ENCODE data around the gene NPLOC4.

Gene NPLOC4

GRCh38 chr17:81509207-81509971, 127.5 kb downstream of the NPLOC4 start:
- TF ChIP-seq, protein P1, sequence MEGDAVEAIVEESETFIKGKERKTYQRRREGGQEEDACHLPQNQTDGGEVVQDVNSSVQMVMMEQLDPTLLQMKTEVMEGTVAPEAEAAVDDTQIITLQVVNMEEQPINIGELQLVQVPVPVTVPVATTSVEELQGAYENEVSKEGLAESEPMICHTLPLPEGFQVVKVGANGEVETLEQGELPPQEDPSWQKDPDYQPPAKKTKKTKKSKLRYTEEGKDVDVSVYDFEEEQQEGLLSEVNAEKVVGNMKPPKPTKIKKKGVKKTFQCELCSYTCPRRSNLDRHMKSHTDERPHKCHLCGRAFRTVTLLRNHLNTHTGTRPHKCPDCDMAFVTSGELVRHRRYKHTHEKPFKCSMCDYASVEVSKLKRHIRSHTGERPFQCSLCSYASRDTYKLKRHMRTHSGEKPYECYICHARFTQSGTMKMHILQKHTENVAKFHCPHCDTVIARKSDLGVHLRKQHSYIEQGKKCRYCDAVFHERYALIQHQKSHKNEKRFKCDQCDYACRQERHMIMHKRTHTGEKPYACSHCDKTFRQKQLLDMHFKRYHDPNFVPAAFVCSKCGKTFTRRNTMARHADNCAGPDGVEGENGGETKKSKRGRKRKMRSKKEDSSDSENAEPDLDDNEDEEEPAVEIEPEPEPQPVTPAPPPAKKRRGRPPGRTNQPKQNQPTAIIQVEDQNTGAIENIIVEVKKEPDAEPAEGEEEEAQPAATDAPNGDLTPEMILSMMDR (IDR thresholded peaks at IDR 0.05; ENCODE audit: low read depth, low read length) = no peak
- peak overlapping the region; percentile 86 to 91 for H3K4me3 ChIP-seq (replicated peaks in 1 of 2; ENCODE audit: low read depth in 2 of 2, low read length in 2 of 2)
- DNase-seq (ENCODE audit: low read depth in 2 of 2) = peak in 1 of 2 donors; percentile 51

- peak overlapping the region; percentile 86 to 91 for H3K4me3 ChIP-seq (replicated peaks in 1 of 2; ENCODE audit: low read depth in 2 of 2, low read length in 2 of 2)
- DNase-seq (ENCODE audit: low read depth in 2 of 2) = peak; percentile 76 to 78
- TF ChIP-seq, protein P1 (IDR thresholded peaks at IDR 0.05; ENCODE audit: low read depth, low read length) = no peak
Measured at GRCh38 chr17:81508639-81509206, 128.2 kb downstream of the NPLOC4 start.

All from cardiac fibroblast (primary cell).